A673 (cell line): Measurements from ENCODE around the gene SPPL2B. TPM values are rescaled to one million over a fixed set of nuclear protein-coding genes. Genes with fewer than 3 reads are reported as not detected.

Experiments used
- BruUV-seq: library from RNA; stranded (reverse); fragments of 400-500 nt; replicated peaks from 2 replicates; lab custom pipeline; 2021; lab: Mats Ljungman, UMichigan
- CTCF ChIA-PET: fragments of 300-600 bp; sonication (Branson Sonifier 250); formaldehyde crosslinking; loops from one replicate; lab custom pipeline; 2022; ENCODE audit warnings: antibody characterized with exemption; lab: Charles Lee
- POLR2A ChIA-PET: fragments of 300-600 bp; sonication (Branson Sonifier 250); formaldehyde crosslinking; loops from one replicate; lab custom pipeline; 2022; ENCODE audit warnings: antibody characterized with exemption; ENCODE audit not compliant: low non-redundant PET; lab: Charles Lee
- DNase-seq: peaks from one replicate; pipeline ENCODE4 v3.0.0-alpha.2; 2015; ENCODE audit warnings: low spot score
- H3K27ac ChIP-seq: fragments of 200-600 bp; sonication (generic); 2 replicates; pipeline ENCODE4 v1.5.1; 2016; ENCODE audit warnings: mixed run types, low read depth, mild to moderate bottlenecking, mixed read lengths, antibody characterized with exemption, low read length; ENCODE audit not compliant: poor library complexity, severe bottlenecking
- H3K27me3 ChIP-seq: fragments of 200-600 bp; sonication (generic); replicated peaks from 2 replicates; pipeline ENCODE4 v1.6.1; 2017; ENCODE audit warnings: mixed run types, low read depth, mild to moderate bottlenecking, mixed read lengths, antibody characterized with exemption, low read length; ENCODE audit not compliant: insufficient read depth, poor library complexity
- H3K36me3 ChIP-seq: fragments of 200-600 bp; sonication (generic); 2 replicates; pipeline ENCODE4 v1.6.1; 2016; ENCODE audit warnings: mixed run types, mild to moderate bottlenecking, mixed read lengths, antibody characterized with exemption, low read length; ENCODE audit not compliant: insufficient read depth, poor library complexity, severe bottlenecking
- H3K4me1 ChIP-seq: fragments of 200-600 bp; sonication (generic); 2 replicates; pipeline ENCODE4 v1.6.1; 2017; ENCODE audit warnings: mixed run types, mild to moderate bottlenecking, mixed read lengths, antibody characterized with exemption, low read length; ENCODE audit not compliant: insufficient read depth, poor library complexity, severe bottlenecking
- H3K4me3 ChIP-seq: fragments of 200-600 bp; sonication (generic); 2 replicates; pipeline ENCODE4 v1.5.1; 2016; ENCODE audit warnings: low read depth, mixed run types, mild to moderate bottlenecking, mixed read lengths, low read length; ENCODE audit not compliant: poor library complexity, severe bottlenecking
- H3K9me3 ChIP-seq: fragments of 200-600 bp; sonication (generic); 2 replicates; pipeline ENCODE4 v1.6.1; 2016; ENCODE audit warnings: mixed run types, low read depth, mild to moderate bottlenecking, mixed read lengths, antibody characterized with exemption, low read length; ENCODE audit not compliant: poor library complexity, severe bottlenecking
- CTCF ChIP-seq: fragments of 300-800, 200-600 bp; sonication (generic); conservative IDR thresholded peaks from 2 replicates; pipeline ENCODE4 v1.5.1; 2017; ENCODE audit warnings: low read depth, mild to moderate bottlenecking, antibody characterized with exemption, low read length, moderate library complexity, mixed read lengths
- EZH2 ChIP-seq: fragments of 200-600 bp; sonication (generic); IDR thresholded peaks from 2 replicates; pipeline ENCODE4 v1.6.1; 2017; ENCODE audit warnings: borderline replicate concordance, low read depth, mild to moderate bottlenecking, mixed read lengths, antibody characterized with exemption, low read length; ENCODE audit not compliant: poor library complexity, severe bottlenecking
- intact Hi-C: fragments of 100-400 bp; cut with micrococcal nuclease; formaldehyde crosslinking; loops from one replicate; pipeline ENCODE4 v1.10.0; 2022; ENCODE audit not compliant: unreplicated experiment
- total RNA-seq: library from RNA; stranded (reverse); gene quantifications from 2 replicates; pipeline ENCODE4 v1.2.3, GENCODE V29; 2021

Gene SPPL2B
- total RNA-seq, 1 experiment from 2014 or later, result 86.8 TPM

GRCh38 chr19:2343289-2343982 is 15.0 kb downstream of the SPPL2B start:
- Histone ChIP-seq H3K27me3 (no peaks in the 10 kb centered on the region), H3K9me3 (no peaks in the 10 kb centered on the region), H3K27ac (no peak overlapping the region), H3K36me3 (peaks cover 5% of the 10 kb centered on the region), H3K4me1 (no peaks in the 10 kb centered on the region), H3K4me3 (no peak overlapping the region)
- ChIA-PET CTCF (no interaction called here), POLR2A (no interaction called here)
- TF ChIP-seq EZH2 (no peak), CTCF (no peak)
- intact Hi-C loops, result no loop called here
- DNase-seq, result no peak
- no TSS peak for BruUV-seq

- Histone ChIP-seq H3K4me3 (no peak overlapping the region), H3K27ac (no peak overlapping the region), H3K9me3 (no peaks in the 10 kb centered on the region), H3K27me3 (no peaks in the 10 kb centered on the region), H3K36me3 (peaks cover 5% of the 10 kb centered on the region), H3K4me1 (no peaks in the 10 kb centered on the region)
- no peak for DNase-seq
- TF ChIP-seq CTCF (no peak), EZH2 (no peak)
- CTCF ChIA-PET, result no interaction called here
- BruUV-seq, result no TSS peak
- POLR2A ChIA-PET, result no interaction called here
- intact Hi-C loops, result no loop called here
These were observed 15.9 kb downstream of the SPPL2B start for GRCh38 chr19:2344381-2344870.

GRCh38 chr19:2345076-2345475 is 16.6 kb downstream of the SPPL2B start:
- no peak for DNase-seq
- no peaks in the 10 kb centered on the region for H3K27me3 ChIP-seq
- peaks cover 5% of the 10 kb centered on the region for H3K36me3 ChIP-seq
- no TSS peak for BruUV-seq
- POLR2A ChIA-PET, result no interaction called here
- CTCF ChIA-PET, result no interaction called here
- no peak overlapping the region for H3K27ac ChIP-seq
- intact Hi-C loops, result no loop called here
- no peaks in the 10 kb centered on the region for H3K9me3 ChIP-seq
- TF ChIP-seq EZH2, result no peak
- no peak for TF ChIP-seq CTCF
- H3K4me3 ChIP-seq, result no peak overlapping the region
- no peaks in the 10 kb centered on the region for H3K4me1 ChIP-seq
